ENCODE data around the gene LYST.
"Not testable (repeated sequence)": the region's sequence is repeated elsewhere in the genome, so short reads cannot be mapped to it uniquely, and the experiment has no call there.

The LYST gene

DNA sequence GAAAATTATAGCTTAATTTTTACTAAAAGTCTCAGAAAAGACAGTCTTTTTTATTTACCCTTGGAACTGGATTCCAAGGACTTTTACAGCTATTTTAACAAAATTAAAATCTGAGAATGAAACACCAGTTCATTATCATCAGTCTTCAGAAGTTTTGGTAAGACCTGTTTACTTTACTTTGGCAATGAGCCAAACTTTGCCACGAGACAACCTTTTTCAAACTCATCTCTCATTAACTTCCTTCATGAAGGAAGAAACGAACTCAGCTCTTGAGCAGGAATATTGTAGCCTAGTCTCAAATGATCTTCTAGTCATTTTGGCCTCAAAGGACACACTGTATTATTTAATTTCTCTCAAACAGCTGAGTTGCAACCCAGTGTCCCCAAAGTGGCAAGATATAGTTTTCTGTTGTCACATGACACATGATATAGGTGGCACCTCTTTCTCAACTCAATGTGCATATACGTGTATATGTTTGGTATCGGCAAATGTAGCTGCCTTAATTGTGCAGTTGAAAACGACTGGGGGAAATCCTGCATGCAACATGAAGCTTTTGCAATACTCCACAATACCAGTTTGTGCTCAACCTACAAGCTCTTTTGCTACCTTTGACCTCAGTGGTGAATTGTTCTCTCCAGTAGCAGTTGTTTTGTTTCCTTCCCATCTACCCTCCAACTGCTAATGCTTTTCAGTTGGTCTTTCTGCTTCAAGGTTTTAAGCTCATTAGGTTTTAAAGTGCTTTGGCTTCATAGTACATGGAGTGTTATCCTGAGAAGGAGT lies 208.8 kb downstream of the LYST start:
- no peak for DNase-seq (ENCODE audit: low spot score)

DNA sequence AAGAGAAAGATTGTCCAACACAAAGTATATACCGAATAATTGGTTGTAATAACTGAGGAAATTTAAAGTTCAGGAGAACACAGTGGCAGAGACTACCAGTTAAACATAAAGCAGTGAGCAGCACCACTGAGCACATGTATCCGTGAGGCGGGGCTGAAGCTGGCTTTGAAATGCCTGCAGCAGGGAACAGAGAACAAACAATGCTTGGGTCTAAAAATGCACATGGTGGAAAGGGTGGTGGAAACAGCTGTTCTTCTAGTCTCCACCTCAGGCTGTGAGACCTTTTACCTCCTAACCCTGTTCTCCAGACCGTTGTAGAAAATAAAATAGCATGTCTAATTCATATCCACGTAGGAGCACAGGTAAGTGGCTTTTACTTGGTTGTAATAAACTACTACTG lies 209.4 kb downstream of the LYST start:
- no peak for DNase-seq (ENCODE audit: low spot score)

DNA sequence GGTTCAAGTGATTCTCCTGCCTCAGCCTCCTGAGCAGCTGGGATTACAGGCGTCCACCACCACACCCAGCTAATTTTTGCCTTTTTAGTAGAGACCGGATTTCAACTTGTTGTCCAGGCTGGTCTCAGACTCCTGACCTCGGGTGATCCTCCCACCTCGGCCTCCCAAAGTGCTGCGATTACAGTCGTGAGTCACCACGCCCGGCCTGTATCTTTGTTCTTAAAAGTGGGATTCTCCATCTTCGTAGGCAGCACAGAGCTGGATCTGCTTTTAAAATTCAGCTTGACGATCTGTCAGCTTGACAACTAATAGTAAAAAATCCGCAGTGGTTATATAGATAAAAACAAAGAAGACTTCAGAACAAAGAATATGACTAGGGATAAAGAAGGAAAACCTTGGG lies 214.3 kb downstream of the LYST start:
- no peak for DNase-seq (ENCODE audit: low spot score)

DNA sequence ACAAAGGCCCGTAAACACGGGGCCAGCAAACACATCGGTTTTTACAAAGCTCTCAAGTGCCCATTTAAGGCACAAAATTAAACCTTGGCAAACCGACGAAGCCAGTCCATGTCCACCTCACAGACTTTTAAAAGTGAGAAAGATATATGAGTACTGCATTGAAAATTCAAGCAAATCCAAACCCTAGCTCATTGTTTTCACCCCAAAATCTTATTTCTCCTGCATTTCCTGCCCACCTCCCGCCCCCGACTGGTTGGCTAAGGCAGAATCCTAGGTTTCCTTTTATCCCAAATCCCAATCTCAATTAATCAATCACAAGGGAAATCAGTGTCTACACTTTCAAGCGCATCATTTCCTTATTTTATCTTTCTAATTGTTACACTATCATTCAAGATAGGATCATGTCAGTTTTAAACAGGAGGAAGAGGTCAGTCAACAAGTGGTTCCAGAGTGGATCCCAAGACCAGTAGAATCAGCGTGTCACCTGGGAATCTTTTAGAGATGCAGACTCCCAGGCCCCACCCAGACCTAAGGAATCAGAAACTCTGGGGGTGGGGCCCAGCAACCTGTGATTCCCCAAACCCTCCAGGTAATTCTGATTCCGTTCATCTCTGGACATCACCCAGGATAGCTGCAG lies 215.4 kb downstream of the LYST start:
- DNase-seq (ENCODE audit: low spot score) = no peak

DNA sequence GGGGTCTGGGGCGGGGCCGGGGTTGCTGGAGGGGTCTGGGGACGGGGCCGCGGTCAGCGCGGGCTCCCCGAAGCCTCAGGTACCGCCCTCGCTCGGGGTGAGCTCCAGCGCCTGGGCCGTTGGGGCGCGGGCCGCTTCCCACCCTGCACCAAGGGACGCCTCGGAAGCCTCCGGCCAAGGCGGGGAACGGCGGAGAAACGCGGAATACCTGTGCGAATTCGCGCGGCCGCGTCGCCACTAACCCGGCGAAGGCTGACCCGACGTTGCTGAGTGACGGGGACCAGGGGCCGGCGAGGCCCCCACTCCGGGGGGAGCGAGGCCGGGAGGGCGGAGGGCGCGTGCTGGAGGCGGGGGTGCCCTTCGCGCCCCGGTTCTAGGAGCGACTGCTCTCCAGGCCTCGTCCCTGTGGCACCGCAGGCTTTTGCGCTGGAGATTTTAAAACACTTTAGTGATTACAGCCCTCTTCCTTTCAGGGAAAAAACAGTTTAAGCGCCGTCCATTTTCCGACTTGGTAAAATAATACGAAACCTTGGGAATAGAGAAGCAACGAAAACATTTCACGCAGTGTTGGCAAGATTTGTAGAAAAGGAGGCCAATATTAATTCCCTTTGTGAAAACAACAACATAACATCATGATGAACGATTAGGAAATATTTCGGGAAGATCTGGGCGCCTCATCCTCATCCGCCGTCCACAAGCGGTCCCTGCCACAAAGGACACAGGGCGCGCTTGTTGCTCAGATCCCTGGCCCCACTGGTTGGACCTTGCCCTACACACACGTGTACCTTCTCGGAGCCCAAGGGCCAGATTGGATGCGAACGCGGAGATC lies 216.2 kb downstream of the LYST start:
- DNase-seq (ENCODE audit: low spot score) = peak; percentile 78

DNA sequence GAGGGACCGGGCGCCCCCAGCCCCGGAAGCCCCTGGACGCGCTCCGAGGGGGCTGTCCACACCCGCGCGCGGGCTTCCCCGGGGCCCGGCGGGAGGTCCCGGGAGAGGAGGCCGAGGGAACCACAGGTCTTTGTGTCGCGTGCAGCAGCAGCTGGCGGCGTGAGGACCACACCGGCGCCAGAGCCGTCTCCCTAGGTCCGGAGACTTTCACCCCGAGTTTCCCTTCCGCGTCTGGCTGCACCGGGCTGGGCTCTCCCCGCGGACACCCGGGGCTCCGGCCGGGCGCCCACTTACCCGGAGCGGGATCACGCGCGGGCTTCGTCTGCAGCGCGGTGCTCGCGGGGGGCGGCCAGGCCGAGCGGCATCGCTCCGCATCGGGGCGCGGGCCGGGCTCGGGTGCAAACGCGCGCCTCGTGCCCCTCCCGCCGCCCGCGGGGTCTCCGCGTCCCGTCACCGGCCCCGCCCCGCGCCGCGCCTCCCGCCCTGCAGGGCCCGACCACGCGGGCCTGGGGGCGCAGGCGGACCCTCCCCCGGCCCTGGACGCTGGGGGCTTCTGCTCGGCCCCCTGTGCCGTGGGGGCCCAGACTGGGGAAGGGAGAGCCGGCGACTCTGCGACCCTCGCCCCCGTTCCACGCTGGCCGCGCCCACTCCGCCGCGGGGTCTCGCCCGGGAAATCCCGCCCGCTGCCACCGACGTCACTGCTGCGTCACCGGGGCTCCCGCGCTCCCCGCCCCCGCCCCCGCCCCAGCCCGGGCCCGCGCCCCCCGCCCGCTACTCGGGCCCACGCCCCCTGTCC lies 217.1 kb downstream of the LYST start, which contains the start of gene GNG4:
GNG4 (minus strand) TSS at position 417 of the 796 bp plus-strand sequence. CDS start 65,946 bp downstream, outside the sequence.
- peak; percentile 97 for DNase-seq (ENCODE audit: low spot score)

DNA sequence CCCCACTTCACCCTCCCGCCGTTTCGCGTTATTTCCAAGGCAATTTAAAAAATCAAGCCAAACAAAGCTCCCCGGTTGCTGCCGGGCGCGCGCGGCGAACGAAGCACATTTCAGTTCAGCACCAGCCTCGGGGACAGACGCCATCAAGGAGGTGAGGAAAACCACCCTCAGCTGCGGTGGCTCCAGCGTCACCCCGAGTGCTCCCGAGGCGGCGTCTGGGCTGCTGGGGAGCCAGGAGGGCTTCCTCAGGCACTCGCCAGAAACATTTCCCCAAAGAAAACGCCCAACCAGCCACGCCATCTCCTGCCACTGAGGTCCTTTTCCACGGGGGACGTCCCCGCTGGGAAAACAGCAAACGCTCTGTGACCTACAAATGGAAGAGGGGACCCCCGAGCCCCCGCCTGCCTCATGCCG lies 217.7 kb downstream of the LYST start:
- DNase-seq (ENCODE audit: low spot score) = peak; percentile 74

DNA sequence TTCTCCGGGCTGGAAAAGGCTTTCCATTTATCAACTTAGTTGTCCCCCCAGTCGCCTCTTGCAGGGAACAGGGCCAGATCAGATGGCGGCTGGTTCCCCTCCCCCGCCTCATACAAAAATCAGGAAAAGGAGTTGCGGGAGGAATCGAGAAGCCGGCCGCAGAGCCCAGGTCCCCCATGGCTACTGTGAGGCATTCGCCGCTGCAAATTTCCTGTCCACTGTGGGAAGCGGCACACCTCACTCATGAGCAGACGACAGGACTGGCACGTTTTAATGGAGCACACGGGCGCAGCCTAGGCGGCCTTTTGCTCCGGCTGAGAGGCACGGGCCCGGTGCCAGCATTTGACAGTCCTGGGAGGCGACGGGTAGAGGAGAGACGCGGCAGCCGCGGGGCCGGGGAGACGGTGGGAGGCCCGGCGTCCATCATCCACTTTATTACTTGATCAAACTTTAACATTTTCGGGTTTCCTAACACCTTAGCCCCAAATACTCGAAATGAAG lies 218.2 kb downstream of the LYST start:
- DNase-seq (ENCODE audit: low spot score) = peak; percentile 86

DNA sequence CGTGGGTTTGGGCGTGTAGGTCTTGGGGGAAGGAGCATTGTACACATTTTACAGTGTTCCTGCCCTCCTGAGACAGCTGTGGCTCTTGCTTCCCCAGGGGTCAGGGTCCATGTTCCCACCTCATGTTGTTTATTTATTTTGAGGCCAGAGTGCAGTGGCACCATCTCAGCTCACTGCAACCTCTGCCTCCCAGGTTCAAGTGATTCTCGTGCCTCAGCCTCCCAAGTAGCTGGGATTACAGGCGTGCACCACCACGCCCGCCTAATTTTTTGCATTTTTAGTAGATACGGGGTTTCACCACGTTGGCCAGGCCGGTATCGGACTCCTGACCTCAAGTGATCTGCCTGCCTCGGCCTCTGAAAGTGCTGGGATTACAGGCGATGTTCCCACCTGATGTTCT lies 219.2 kb downstream of the LYST start:
- not testable (repeated sequence) for DNase-seq (ENCODE audit: low spot score)

DNA sequence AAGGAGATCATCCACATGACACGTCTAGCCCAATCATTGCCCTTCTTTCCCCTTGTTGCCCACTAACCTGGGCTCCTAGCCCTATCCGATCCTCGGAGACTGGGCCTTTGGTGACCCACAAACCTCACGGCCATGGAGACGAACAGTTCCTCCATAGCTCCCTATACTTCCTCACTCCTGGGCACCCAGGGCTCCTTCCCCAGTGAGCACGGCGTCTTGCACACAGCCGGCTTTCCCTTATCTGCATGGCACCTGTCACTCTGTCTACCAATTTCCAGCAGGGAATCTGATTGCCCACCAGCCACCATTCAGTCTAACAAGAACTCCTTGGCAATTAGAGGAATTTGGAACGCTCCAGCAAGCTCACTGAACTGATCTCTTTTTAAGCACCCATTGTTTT lies 220.2 kb downstream of the LYST start:
- peak; percentile 44 for DNase-seq (ENCODE audit: low spot score)

DNA sequence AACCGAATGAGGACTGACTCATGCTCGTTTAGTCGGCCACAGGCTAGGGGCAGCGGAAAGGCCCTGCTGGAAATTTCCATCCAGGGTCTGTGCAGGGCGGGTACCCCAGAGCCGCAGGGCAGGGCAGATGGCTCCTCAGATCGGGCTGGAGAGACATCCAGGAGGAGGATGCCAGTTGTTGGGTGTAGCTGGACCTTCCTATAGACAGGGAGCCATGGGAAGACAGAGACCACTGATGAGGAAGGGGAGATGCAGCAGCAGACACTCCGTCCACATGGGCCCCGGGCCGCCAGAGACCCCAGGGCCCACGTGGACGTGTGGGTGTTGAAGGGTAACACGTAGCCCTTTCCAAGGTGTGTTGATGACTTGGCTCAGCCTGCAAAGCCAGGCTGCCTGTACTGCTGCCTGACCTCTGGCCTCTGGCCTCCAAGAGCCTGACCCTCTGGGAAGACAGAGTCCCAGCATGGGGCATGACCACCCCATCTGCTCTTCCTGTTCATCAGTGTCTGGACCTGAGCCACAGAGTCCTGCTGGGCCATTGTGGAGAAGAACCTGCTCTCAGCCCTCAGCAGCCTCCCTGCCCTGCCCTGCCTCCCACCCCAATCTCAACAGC lies 221.9 kb downstream of the LYST start:
- no peak for DNase-seq (ENCODE audit: low spot score)

DNA sequence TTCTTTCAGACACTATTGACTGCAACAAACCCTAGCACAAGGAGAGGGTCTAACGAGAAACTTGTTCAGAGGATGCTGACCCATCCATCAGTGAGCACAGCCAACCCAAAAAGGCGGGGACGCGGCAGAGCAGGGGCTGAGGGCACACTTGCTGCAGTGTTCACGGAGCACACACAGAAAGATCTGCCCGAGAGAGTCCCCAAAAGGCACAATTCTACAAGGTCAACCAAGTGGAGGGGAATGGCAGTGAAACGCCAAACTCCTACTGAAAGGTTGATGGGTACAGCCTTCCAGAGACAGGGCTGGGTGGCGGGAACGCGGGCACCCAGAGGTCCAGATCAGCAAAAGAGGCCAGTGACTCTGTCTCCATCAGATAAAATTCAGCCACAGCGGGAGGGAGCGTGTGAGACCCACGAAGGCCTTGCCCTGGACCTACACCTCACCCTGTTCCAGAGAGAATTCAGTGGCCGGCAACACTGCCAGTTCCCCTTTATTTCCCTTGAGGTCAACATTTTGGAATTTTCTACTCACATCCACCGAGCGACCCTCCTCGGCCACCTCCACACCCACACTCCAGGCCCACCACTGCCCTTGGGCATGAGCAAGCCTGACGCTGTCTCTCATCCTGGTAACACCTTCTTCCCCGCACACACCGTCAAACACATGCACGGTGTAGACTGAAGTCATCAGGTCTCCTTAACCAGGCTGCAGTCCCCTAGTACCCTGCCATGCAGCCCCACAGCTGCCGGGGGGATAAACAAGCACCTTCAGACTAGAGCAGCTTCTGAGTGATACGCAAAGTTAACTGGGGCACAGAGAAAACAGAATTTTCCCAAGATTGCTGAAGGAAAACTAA lies 222.6 kb downstream of the LYST start:
- DNase-seq (ENCODE audit: low spot score) = no peak

DNA sequence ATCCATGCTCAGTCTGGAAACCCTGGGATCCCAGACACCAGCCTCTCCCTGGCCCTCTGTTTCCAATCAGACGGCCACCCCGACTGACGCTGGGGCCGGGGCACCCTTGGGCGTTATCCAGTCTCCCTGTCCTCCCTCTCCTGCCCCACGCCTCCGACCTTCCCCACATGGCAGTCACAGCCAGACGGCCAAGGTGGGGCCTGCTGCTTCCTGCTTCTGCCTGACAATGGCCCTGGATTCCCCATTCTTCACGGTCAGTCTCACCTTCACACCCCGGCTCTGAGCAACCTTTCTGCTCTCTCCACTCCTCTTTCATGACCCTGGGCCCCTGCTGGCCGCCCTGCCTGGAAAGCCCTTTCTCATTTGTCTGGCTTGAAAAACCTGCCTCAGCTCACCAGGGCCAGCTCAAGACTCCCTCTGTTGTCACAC lies 223.7 kb downstream of the LYST start:
- no peak for DNase-seq (ENCODE audit: low spot score)

DNA sequence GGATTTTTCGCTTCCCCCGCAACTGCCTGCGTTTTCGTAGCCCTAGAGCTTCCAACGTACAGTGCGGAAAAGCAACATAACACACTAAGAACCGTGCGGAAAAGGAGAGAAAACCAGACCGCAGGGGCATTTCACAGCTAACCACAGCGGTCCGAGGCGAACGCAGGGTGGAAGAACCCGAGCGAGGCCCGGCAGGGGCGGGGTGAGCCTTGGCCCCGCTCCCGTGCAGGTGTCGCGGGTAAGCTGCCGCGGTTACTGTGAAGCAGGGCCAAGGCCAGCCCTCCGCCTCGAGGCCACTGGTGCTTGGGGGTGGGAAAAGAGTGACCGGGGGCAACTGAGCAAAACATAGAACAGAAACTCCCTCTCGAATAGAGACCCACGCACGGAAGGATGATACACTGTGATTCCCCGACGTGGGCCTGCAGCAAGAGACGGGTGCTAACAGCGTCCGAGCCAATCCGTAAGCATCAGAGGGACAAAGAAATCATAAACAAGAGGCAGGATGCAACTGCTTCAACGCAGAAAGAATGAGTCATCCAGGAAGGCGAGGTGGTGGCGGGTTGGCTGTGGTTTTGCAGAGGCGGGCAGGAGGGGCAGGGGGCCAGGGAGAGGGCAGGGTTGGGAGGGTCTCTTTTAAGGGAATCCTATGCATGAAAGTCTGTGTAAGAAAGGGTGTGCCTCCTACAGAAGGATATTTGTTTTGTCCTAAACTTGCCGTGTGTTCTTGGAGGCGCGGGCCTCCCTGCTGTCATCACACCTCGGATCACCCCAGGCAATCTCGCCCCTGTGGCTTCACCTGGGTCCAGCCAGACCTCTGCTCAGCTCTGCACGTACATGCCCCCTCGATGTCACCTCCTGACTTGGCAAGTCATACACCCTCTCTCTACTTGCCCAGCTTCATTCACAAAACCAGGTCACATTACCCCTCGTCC lies 224.4 kb downstream of the LYST start:
- DNase-seq (ENCODE audit: low spot score) = no peak

DNA sequence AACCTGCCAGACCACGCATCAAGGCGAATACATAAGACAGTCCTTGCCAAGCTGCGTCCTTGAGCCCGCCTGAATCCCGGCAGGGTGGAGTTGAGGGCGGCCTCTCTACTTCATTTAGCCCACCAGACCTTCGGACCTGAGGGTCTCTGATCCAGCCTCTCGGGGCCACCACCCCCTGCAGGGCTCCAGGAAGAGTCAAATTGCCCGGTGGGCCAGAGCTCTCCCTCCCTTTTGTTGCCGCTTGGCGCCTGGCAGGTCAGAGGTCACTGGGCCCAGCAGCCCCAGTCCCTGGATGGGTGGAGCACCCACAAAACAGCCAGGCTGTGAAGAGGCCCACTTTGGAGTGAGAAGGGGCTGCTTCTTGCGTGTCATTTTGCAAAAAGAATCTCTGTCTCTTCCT lies 226.1 kb downstream of the LYST start:
- DNase-seq (ENCODE audit: low spot score) = no peak

DNA sequence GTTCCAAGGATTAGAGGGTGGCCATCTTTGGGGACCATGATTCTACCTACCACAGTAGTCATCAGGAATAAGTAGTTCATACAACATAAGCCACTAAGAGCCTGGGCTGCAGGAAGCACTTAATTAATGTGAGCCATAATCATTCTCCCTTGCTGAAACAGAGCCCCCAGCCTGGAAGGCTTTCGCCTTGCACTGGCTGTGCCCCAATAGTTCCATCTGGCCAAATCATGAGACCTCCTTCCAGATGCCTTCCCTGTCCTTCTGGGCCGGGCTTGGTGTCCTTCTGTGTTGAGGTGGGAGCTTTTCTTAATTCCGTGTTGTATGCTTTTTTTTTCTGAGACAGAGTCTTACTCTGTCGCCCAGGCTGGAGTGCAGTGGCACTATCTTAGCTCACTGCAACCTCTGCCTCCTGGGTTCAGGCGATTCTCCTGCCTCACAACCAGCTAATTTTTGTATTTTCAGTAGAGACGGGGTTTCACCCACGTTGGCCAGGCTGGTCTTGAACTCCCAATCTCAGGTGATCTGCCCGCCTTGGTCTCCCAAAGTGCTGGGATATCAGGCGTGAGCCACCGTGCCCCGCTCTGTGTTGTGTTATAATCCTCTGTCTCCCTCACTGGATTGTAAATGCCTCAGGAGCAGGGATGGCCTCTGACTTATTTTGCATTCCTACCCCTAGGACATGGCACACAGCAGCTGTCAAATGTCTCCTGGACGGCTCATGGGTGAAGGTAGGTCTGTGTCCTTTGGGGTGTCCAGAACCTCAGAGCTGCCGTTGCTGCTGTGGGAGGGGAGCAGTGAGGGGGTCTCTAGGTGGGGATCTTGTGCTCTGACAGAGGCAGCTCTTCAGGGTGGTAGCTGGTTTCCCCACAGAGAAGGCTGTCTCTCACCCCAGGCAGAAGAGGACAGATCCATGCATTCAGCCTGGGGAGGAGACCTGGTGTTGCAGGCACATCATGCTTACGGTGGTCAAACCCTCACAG lies 227.2 kb downstream of the LYST start:
- peak; percentile 74 for DNase-seq (ENCODE audit: low spot score)

DNA sequence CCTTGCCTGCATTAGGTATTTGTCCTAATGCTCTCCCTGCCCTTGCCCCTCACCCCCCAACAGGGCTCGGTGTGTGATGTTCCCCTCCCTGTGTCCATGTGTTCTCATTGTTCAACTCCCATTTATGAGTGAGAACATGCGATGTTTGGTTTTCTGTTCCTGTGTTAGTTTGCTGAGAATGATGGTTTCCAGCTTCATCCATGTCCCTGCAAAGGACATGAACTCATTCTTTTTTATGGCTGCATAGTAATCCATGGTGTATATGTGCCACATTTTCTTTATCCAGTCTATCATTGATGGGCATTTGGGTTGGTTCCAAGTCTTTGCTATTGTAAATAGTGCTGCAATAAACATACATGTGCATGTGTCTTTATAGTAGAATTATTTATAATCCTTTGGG lies 228.1 kb downstream of the LYST start:
- not testable (repeated sequence) for DNase-seq (ENCODE audit: low spot score)
